ENCODE data around the gene TTLL8. TPM values are rescaled to one million over a fixed set of nuclear protein-coding genes. Genes with fewer than 3 reads are reported as not detected.

Gene TTLL8
- total RNA-seq, 1 experiment from 2014 or later: not detected

GRCh38 chr22:50062509-50063135 is 4.5 kb upstream of the TTLL8 start:
- Mint-ChIP-seq H3K9me3 (no peaks in the 10 kb centered on the region), H3K36me3 (no peaks in the 10 kb centered on the region), H3K27ac (no peak overlapping the region), H3K27me3 (ENCODE audit: low read depth) (peaks cover 15% of the 10 kb centered on the region), H3K4me1 (peaks cover 12% of the 10 kb centered on the region), H3K4me3 (no peak overlapping the region)
- CTCF ChIA-PET: interaction anchor here (1.0 kb wide), 1 partner anchor 32 kb away, joined by 3 read pairs; no protein-coding TSS in a partner anchor
- ATAC-seq: no peak
- DNase-seq (ENCODE audit: low spot score): no peak
- POLR2A ChIA-PET: no interaction called here
- no peak for TF ChIP-seq EMX1 (CRISPR knock-in tag; IDR thresholded peaks at IDR 0.05)
- no peak for TF ChIP-seq ZNF121 (CRISPR knock-in tag; IDR thresholded peaks at IDR 0.05)
- TF ChIP-seq ZNF263 (CRISPR knock-in tag; IDR thresholded peaks at IDR 0.05; ENCODE audit: low read depth): no peak
- TF ChIP-seq FOXP4 (CRISPR knock-in tag; IDR thresholded peaks at IDR 0.05): no peak
- TF ChIP-seq CDX4 (CRISPR knock-in tag; IDR thresholded peaks at IDR 0.05; ENCODE audit: borderline replicate concordance): no peak
- TF ChIP-seq GRHL2 (CRISPR knock-in tag; IDR thresholded peaks at IDR 0.05; ENCODE audit: insufficient replicate concordance, severe bottlenecking): no peak
- TF ChIP-seq SP1 (CRISPR knock-in tag; conservative IDR thresholded peaks at IDR 0.05): no peak
- TF ChIP-seq TP53 (CRISPR knock-in tag; IDR thresholded peaks at IDR 0.05): no peak
- TF ChIP-seq ERG (CRISPR knock-in tag; IDR thresholded peaks at IDR 0.05): no peak
- TF ChIP-seq ZBTB43 (CRISPR knock-in tag; IDR thresholded peaks at IDR 0.05): no peak
- TF ChIP-seq CREB1 (CRISPR knock-in tag; IDR thresholded peaks at IDR 0.05): no peak
- no peak for TF ChIP-seq ATF3 (CRISPR knock-in tag; conservative IDR thresholded peaks at IDR 0.05)
- no peak for TF ChIP-seq ZNF425 (CRISPR knock-in tag; conservative IDR thresholded peaks at IDR 0.05)
- no peak for TF ChIP-seq ATF2 (CRISPR knock-in tag; IDR thresholded peaks at IDR 0.05; ENCODE audit: borderline replicate concordance, low read depth)
- no peak for TF ChIP-seq OVOL2 (CRISPR knock-in tag; IDR thresholded peaks at IDR 0.05; ENCODE audit: borderline replicate concordance)
- no peak for TF ChIP-seq STAT6 (CRISPR knock-in tag; conservative IDR thresholded peaks at IDR 0.05; ENCODE audit: low read depth)
- no peak for TF ChIP-seq RORB (CRISPR knock-in tag; IDR thresholded peaks at IDR 0.05)
- TF ChIP-seq MAX (CRISPR knock-in tag; IDR thresholded peaks at IDR 0.05): no peak
- no peak for TF ChIP-seq TCF7 (CRISPR knock-in tag; IDR thresholded peaks at IDR 0.05; ENCODE audit: low read depth)
- TF ChIP-seq NR2C2 (CRISPR knock-in tag; IDR thresholded peaks at IDR 0.05): no peak

Data from WTC11 (cell line).